H4 (cell line): ENCODE data around the gene RAB6A. TPM values are rescaled to one million over a fixed set of nuclear protein-coding genes. Genes with fewer than 3 reads are reported as not detected.
A peak's percentile ranks its signal among the peaks of the same experiment; 100 is the strongest.

Experiments
- DNase-seq: peaks from one replicate; pipeline ENCODE4 v3.0.0-alpha.2; 2015; ENCODE audit warnings: low spot score
- total RNA-seq: library from RNA; depleted of rRNA; stranded (reverse); fragments of >200 nt; shearing (Covaris generic); gene quantifications from 2 replicates; pipeline ENCODE4 v1.2.3, GENCODE V29; 2014

RAB6A gene
- total RNA-seq, 1 experiment from 2014 or later = 47.8 TPM

GRCh38 chr11:73653996-73654395 lies 106.9 kb downstream of the RAB6A start:
- DNase-seq = no peak

GRCh38 chr11:73652856-73653559 lies 107.9 kb downstream of the RAB6A start:
- no peak for DNase-seq

- no peak for DNase-seq
These were observed 108.7 kb downstream of the RAB6A start for GRCh38 chr11:73652046-73652730.

GRCh38 chr11:73651661-73652045 lies 109.2 kb downstream of the RAB6A start:
- DNase-seq = no peak

GRCh38 chr11:73651252-73651651 lies 109.6 kb downstream of the RAB6A start:
- no peak for DNase-seq

GRCh38 chr11:73650400-73650799 lies 110.5 kb downstream of the RAB6A start:
- DNase-seq = no peak

- no peak for DNase-seq
These were observed 111.7 kb downstream of the RAB6A start for GRCh38 chr11:73649206-73649605.

- DNase-seq = no peak
These were observed 112.3 kb downstream of the RAB6A start for GRCh38 chr11:73648571-73649046.

- no peak for DNase-seq
These were observed 112.8 kb downstream of the RAB6A start for GRCh38 chr11:73648121-73648520.

GRCh38 chr11:73647459-73648100 lies 113.3 kb downstream of the RAB6A start:
- DNase-seq = no peak

GRCh38 chr11:73645972-73646631 lies 114.8 kb downstream of the RAB6A start, which contains the start of gene PLEKHB1:
Gene PLEKHB1, plus strand, starts transcription at chr11:73646581. Its CDS starts 28 bp downstream, at chr11:73646609.
- no peak for DNase-seq

- no peak for DNase-seq
These were observed 115.5 kb downstream of the RAB6A start for GRCh38 chr11:73645121-73645969.

- no peak for DNase-seq
These were observed 119.2 kb downstream of the RAB6A start for GRCh38 chr11:73641668-73642067.

GRCh38 chr11:73640592-73640991 lies 120.3 kb downstream of the RAB6A start:
- DNase-seq = no peak

- DNase-seq = no peak
These were observed 123.9 kb downstream of the RAB6A start for GRCh38 chr11:73637012-73637411.

GRCh38 chr11:73636249-73636648 lies 124.6 kb downstream of the RAB6A start:
- DNase-seq = no peak

GRCh38 chr11:73635721-73636120 lies 125.2 kb downstream of the RAB6A start:
- no peak for DNase-seq

GRCh38 chr11:73633999-73634398 lies 126.9 kb downstream of the RAB6A start:
- no peak for DNase-seq

GRCh38 chr11:73632996-73633395 lies 127.9 kb downstream of the RAB6A start:
- DNase-seq = no peak

- DNase-seq = no peak
These were observed 131.0 kb downstream of the RAB6A start for GRCh38 chr11:73629907-73630306.

GRCh38 chr11:73625696-73626318 lies 135.1 kb downstream of the RAB6A start:
- DNase-seq = peak; percentile 43
